ENCODE measurements around the gene POC1A. TPM values are rescaled to one million over a fixed set of nuclear protein-coding genes. Genes with fewer than 3 reads are reported as not detected.

POC1A gene
- total and polyA plus RNA-seq, 8 donors: 0.37 to 1.1 (median 0.71) TPM

DNA sequence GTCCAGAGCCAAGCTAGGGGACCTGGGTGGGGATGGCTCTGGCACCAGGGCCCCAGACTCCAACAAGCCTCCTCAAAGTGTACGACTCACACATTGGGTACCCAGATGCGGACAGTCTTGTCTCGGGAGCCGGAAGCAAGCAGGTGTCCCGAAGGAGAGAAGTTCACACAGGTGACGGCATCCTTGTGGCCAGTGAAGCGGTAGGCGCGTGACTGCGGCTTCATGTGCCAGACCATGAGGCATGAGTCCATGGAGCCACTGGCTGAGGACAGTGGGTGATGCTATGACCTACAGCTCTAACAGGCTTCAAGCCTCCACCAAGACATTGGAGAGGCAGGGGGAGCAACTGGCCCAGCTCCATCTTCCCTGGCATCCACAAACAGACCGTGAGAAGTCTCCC lies 4.5 kb downstream of the POC1A start:
- ATAC-seq (no peak), FAIRE-seq (no peak), DNase-seq (no peak)
- Histone ChIP-seq H3K27me3 (no peaks in the 10 kb centered on the region), H3K36me3 (no peaks in the 10 kb centered on the region), H3K4me1 (peaks cover 4 to 6% (median 4%) of the 10 kb centered on the region in 3 donors), H3K27ac (no peak overlapping the region), H3K9me3 (no peaks in the 10 kb centered on the region), H3K4me3 (no peak overlapping the region)
- intact Hi-C loops (cut with DNase I): no loop called here
- TF ChIP-seq, protein P1, sequence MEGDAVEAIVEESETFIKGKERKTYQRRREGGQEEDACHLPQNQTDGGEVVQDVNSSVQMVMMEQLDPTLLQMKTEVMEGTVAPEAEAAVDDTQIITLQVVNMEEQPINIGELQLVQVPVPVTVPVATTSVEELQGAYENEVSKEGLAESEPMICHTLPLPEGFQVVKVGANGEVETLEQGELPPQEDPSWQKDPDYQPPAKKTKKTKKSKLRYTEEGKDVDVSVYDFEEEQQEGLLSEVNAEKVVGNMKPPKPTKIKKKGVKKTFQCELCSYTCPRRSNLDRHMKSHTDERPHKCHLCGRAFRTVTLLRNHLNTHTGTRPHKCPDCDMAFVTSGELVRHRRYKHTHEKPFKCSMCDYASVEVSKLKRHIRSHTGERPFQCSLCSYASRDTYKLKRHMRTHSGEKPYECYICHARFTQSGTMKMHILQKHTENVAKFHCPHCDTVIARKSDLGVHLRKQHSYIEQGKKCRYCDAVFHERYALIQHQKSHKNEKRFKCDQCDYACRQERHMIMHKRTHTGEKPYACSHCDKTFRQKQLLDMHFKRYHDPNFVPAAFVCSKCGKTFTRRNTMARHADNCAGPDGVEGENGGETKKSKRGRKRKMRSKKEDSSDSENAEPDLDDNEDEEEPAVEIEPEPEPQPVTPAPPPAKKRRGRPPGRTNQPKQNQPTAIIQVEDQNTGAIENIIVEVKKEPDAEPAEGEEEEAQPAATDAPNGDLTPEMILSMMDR (IDR thresholded peaks at IDR 0.05): no peak
- 92 to 95% methylated on average over 11 of the region's 11 CpGs for WGBS, 2 donors

DNA sequence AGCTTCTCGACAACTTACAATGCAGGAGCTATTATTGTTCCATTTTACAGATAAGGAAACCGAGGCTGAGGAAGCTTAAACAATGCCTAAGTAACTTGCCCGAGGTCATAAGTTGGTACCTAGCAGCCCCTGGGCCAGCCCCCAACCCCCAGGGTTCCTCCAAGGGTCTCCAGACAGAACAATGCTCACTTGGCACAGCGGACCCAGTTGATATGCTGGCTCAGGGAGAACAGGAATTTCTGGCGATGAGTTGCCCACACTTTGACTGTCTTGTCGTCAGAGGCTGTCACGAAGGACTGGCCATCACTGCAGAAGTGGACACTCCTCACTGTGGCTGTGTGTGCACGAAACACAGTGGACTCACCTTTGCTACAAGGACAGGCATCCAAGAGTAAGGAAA lies 5.2 kb downstream of the POC1A start:
- no peaks in the 10 kb centered on the region for H3K9me3 ChIP-seq
- intact Hi-C loops (cut with DNase I): no loop called here
- no peak overlapping the region for H3K27ac ChIP-seq
- no peak overlapping the region for H3K4me3 ChIP-seq
- H3K27me3 ChIP-seq: no peaks in the 10 kb centered on the region
- DNase-seq (no peak), ATAC-seq (no peak), FAIRE-seq (no peak)
- H3K4me1 ChIP-seq: peaks cover 4 to 6% (median 4%) of the 10 kb centered on the region in 3 donors
- TF ChIP-seq, protein P1 (IDR thresholded peaks at IDR 0.05): no peak
- 91 to 94% methylated on average over 8 of the region's 8 CpGs for WGBS, 2 donors
- H3K36me3 ChIP-seq: no peaks in the 10 kb centered on the region

DNA sequence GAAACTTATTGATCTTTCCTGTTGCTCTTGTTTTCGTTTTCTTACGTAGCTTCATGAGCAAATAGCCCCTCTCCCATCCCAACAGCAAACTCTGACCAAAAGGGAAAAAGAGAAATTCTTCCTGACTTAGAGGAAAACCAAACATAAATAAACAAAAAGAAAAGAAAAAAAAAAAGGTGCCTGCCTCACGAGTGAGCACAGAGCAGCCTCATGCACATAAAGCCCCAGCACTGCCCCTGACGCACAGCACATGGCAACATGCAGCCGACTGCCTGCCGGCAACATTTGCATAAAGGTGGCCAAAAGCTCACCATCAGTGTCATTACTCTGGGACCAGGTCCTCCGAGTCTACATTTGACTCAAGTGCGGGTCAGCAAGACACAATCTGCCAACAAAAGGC lies 6.4 kb downstream of the POC1A start:
- no peak for FAIRE-seq
- Histone ChIP-seq H3K27me3 (no peaks in the 10 kb centered on the region), H3K9me3 (no peaks in the 10 kb centered on the region), H3K4me1 (no peaks in the 10 kb centered on the region), H3K4me3 (no peak overlapping the region), H3K36me3 (no peaks in the 10 kb centered on the region), H3K27ac (no peak overlapping the region)
- TF ChIP-seq, protein P1 (IDR thresholded peaks at IDR 0.05): no peak
- ATAC-seq: no peak
- DNase-seq: peak in 1 of 6 donors; percentile 23
- 89% methylated on average over 8 of the region's 8 CpGs for WGBS, 2 donors
- intact Hi-C loops (cut with DNase I): no loop called here

DNA sequence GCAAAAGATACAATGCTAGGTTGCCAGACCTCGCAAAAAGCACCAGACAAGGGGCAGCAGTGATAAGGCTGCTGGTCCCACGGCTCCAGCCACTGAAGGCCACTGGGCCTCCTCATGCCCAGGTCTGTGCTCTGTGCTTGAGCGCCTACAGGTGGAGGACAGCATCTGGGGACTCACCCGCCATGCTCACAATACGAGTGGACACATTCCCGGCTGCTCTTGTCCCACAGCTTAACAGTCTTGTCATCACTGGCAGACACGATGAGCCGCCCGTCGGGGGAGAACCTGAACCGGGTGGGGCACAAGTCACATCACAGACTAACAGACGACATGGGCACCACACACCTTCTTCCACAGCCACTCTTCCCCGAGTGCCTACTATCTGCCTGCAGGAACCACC lies 7.4 kb downstream of the POC1A start:
- H3K36me3 ChIP-seq: no peaks in the 10 kb centered on the region
- no peaks in the 10 kb centered on the region for H3K27me3 ChIP-seq
- H3K4me3 ChIP-seq: no peak overlapping the region
- DNase-seq: peak in 1 of 6 donors; percentile 20
- H3K9me3 ChIP-seq: no peaks in the 10 kb centered on the region
- no peak for ATAC-seq
- WGBS, 2 donors: 90 to 95% methylated on average over 13 of the region's 13 CpGs
- H3K4me1 ChIP-seq: no peaks in the 10 kb centered on the region
- intact Hi-C loops (cut with DNase I): no loop called here
- no peak for FAIRE-seq
- H3K27ac ChIP-seq: no peak overlapping the region
- TF ChIP-seq, protein P1 (IDR thresholded peaks at IDR 0.05): no peak

DNA sequence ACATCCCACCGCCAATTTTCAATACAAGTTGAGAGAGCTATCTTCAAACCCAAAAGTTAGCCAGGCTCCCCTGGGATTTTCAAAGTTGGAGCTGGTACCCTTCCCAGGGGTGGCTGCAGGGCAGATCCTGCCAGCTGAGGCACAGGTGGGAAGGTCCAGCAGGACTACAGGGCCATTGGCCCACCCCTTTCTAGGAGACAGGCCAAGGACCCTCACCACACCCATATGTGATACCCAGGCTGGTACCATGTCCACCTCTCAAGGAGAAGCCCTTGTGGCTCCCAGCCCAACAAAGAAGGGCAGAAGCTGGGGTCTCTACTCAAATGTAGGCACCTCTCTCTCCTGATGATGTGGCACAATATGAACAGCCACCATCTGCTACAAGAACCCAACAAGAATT lies 8.0 kb downstream of the POC1A start:
- no peak for FAIRE-seq

More for the DNA sequence above, 8.0 kb downstream of the POC1A start:
- no peak overlapping the region for H3K4me3 ChIP-seq
- H3K27me3 ChIP-seq: no peaks in the 10 kb centered on the region
- TF ChIP-seq, protein P1 (IDR thresholded peaks at IDR 0.05): no peak
- H3K27ac ChIP-seq: no peak overlapping the region
- intact Hi-C loops (cut with DNase I): no loop called here
- no peaks in the 10 kb centered on the region for H3K4me1 ChIP-seq
- ATAC-seq: no peak
- no peaks in the 10 kb centered on the region for H3K36me3 ChIP-seq
- 92 to 98% methylated on average over 1 of the region's 1 CpG for WGBS, 2 donors
- H3K9me3 ChIP-seq: no peaks in the 10 kb centered on the region
- DNase-seq: peak in 1 of 6 donors; percentile 15

Measured in pancreas (tissue), 10 donors.